ENCODE measurements around the gene WDR4.

- TF ChIP-seq CTCF (CRISPR knock-in tag; IDR thresholded peaks at IDR 0.05) (no peak), ZNF24 (IDR thresholded peaks at IDR 0.05) (no peak), PLRG1 (conservative IDR thresholded peaks at IDR 0.05) (no peak), ZNF557 (CRISPR knock-in tag; IDR thresholded peaks at IDR 0.05) (no peak), ZNF431 (CRISPR knock-in tag; IDR thresholded peaks at IDR 0.05; ENCODE audit: borderline replicate concordance, low read depth) (no peak), ZNF251 (CRISPR knock-in tag; IDR thresholded peaks at IDR 0.05) (no peak), CHCHD3 (CRISPR knock-in tag; IDR thresholded peaks at IDR 0.05) (no peak), ELF1 (CRISPR knock-in tag; IDR thresholded peaks at IDR 0.05) (no peak), PLSCR1 (CRISPR knock-in tag; IDR thresholded peaks at IDR 0.05; ENCODE audit: borderline replicate concordance) (no peak), ZNF382 (CRISPR knock-in tag; IDR thresholded peaks at IDR 0.05; ENCODE audit: borderline replicate concordance) (no peak), HCFC1 (IDR thresholded peaks at IDR 0.05; ENCODE audit: low read depth, low read length) (no peak), POLR2AphosphoS5 (IDR thresholded peaks at IDR 0.05; ENCODE audit: low read depth, low read length) (no peak)
- TF ChIP-seq, protein P1, sequence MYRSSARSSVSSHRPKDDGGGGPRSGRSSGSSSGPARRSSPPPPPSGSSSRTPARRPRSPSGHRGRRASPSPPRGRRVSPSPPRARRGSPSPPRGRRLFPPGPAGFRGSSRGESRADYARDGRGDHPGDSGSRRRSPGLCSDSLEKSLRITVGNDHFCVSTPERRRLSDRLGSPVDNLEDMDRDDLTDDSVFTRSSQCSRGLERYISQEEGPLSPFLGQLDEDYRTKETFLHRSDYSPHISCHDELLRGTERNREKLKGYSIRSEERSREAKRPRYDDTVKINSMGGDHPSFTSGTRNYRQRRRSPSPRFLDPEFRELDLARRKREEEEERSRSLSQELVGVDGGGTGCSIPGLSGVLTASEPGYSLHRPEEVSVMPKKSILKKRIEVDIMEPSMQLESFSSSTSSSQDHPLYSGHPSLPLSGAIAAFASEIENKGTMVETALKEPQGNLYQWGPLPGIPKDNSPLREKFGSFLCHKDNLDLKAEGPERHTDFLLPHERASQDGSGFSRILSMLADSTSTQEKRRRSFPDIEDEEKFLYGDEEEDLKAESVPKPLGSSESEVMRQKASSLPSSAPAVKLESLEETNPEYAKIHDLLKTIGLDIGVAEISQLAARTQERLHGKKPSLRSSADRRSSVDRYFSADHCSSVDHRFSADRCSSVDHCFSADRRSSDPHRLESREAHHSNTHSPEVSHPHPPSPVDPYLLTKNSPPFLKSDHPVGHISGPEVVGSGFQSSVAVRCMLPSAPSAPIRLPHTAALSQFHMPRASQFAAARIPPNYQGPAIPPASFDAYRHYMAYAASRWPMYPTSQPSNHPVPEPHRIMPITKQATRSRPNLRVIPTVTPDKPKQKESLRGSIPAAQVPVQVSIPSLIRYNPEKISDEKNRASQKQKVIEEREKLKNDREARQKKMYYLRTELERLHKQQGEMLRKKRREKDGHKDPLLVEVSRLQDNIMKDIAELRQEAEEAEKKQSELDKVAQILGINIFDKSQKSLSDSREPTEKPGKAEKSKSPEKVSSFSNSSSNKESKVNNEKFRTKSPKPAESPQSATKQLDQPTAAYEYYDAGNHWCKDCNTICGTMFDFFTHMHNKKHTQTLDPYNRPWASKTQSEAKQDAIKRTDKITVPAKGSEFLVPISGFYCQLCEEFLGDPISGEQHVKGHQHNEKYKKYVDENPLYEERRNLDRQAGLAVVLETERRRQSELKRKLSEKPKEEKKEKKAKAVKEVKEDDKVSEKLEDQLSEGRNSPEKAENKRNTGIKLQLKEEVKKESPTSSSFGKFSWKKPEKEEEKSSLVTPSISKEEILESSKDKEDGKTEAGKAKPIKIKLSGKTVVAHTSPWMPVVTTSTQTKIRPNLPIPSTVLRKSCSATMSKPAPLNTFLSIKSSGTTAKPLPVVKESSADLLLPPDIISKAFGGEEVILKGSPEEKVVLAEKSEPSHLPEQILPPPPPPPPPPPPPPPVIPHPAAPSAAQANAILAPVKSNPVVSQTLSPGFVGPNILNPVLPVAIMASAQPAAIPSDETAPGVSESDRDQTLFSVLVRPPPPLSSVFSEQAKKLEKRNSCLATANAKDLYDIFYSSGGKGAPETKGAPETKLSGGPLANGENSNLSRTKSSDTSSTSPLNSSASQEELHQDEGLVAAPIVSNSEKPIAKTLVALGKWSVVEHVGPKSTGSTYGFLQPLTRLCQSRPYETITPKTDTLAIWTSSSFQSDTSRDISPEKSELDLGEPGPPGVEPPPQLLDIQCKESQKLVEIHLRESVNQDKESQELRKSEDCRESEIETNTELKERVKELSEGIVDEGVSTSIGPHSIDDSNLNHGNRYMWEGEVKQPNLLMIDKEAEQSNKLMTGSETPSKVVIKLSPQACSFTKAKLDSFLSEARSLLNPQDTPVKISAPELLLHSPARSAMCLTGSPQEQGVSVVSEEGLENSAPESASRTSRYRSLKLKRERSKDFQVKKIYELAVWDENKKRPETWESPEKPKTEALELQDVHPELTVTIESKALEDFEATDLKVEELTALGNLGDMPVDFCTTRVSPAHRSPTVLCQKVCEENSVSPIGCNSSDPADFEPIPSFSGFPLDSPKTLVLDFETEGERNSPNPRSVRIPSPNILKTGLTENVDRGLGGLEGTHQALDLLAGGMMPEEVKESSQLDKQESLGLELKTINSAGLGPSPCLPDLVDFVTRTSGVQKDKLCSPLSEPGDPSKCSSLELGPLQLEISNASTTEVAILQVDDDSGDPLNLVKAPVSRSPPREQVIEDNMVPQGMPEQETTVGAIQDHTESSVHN (CRISPR knock-in tag; IDR thresholded peaks at IDR 0.05): no peak
Measured at GRCh38 chr21:42858185-42858847, 21.0 kb downstream of the WDR4 start.

Data from HepG2 (cell line).